CD1c-positive myeloid dendritic cell (primary cell): Measurements from ENCODE around the gene OR51I2.

Experiments
- DNase-seq: peaks from one replicate; pipeline ENCODE4 v3.0.0-alpha.2; 2016; ENCODE audit errors: extremely low spot score

The OR51I2 gene

GRCh38 chr11:5505363-5506048, 56.4 kb downstream of the OR51I2 start:
- no peak for DNase-seq
